ENCODE results near the gene PTPN21.

- TF ChIP-seq, protein P1, sequence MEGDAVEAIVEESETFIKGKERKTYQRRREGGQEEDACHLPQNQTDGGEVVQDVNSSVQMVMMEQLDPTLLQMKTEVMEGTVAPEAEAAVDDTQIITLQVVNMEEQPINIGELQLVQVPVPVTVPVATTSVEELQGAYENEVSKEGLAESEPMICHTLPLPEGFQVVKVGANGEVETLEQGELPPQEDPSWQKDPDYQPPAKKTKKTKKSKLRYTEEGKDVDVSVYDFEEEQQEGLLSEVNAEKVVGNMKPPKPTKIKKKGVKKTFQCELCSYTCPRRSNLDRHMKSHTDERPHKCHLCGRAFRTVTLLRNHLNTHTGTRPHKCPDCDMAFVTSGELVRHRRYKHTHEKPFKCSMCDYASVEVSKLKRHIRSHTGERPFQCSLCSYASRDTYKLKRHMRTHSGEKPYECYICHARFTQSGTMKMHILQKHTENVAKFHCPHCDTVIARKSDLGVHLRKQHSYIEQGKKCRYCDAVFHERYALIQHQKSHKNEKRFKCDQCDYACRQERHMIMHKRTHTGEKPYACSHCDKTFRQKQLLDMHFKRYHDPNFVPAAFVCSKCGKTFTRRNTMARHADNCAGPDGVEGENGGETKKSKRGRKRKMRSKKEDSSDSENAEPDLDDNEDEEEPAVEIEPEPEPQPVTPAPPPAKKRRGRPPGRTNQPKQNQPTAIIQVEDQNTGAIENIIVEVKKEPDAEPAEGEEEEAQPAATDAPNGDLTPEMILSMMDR (IDR thresholded peaks at IDR 0.05 in 8 of 11, conservative IDR thresholded peaks at IDR 0.05 in 3 of 11): no peak
- TF ChIP-seq POLR2A (IDR thresholded peaks at IDR 0.05) (no peak), POLR2AphosphoS5 (IDR thresholded peaks at IDR 0.05) (no peak)
Observed at GRCh38 chr14:88598097-88598675, 43.4 kb upstream of the PTPN21 start.
